ENCODE results near the gene LAMC1. TPM values are rescaled to one million over a fixed set of nuclear protein-coding genes. Genes with fewer than 3 reads are reported as not detected.

Gene LAMC1
- total and polyA plus RNA-seq, 2 donors (not counting 1 experiment from before 2014, with no cell fraction given), result 11.5 to 34.0 TPM

DNA sequence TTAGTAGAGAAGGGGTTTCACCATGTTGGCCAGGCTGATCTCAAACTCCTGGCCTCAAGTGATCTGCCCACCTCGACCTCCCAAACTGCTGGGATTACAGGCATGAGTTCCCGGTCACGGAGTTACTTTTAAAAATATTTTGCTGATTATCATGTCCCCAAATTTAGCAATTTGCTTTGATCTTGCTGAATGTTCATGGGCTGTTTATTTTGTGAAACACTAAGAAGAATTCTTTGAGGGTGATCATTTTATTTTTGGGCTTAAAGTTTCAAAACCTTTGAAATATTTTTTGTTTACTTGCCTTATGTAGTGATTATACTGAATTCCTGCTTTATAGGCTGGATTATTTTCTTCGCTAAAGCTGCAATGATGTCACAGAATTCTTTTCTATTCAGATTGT lies 11.4 kb upstream of the LAMC1 start:
- TF ChIP-seq, protein P1, sequence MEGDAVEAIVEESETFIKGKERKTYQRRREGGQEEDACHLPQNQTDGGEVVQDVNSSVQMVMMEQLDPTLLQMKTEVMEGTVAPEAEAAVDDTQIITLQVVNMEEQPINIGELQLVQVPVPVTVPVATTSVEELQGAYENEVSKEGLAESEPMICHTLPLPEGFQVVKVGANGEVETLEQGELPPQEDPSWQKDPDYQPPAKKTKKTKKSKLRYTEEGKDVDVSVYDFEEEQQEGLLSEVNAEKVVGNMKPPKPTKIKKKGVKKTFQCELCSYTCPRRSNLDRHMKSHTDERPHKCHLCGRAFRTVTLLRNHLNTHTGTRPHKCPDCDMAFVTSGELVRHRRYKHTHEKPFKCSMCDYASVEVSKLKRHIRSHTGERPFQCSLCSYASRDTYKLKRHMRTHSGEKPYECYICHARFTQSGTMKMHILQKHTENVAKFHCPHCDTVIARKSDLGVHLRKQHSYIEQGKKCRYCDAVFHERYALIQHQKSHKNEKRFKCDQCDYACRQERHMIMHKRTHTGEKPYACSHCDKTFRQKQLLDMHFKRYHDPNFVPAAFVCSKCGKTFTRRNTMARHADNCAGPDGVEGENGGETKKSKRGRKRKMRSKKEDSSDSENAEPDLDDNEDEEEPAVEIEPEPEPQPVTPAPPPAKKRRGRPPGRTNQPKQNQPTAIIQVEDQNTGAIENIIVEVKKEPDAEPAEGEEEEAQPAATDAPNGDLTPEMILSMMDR (IDR thresholded peaks at IDR 0.05), result no peak
- TF ChIP-seq EZH2 (IDR thresholded peaks at IDR 0.05; ENCODE audit: borderline replicate concordance, insufficient read depth, low read depth, low read length, poor library complexity, severe bottlenecking), result no peak
- Histone ChIP-seq H3K79me2 (ENCODE audit: control insufficient read depth, insufficient read depth, low read length) (no peaks in the 10 kb centered on the region), H3K36me3 (replicated peaks in 1 of 2; ENCODE audit: control extremely low read depth in 1 of 2, control insufficient read depth in 1 of 2, extremely low read depth in 1 of 2, insufficient read depth in 2 of 2, low read length in 1 of 2) (no peaks in the 10 kb centered on the region), H3K9ac (ENCODE audit: low read length) (no peak overlapping the region), H2AFZ (ENCODE audit: insufficient read depth, low read depth, low read length, poor library complexity, severe bottlenecking) (no peak overlapping the region), H3K9me3 (ENCODE audit: control extremely low read depth in 1 of 3, control insufficient read depth in 2 of 3, insufficient read depth in 1 of 3, low read length in 2 of 3) (peaks cover 0 to 17% (median 4%) of the 10 kb centered on the region in 3 donors), H3K4me3 (ENCODE audit: control extremely low read depth in 1 of 5, extremely low read depth in 1 of 5, insufficient read depth in 1 of 5, low read depth in 2 of 5, low read length in 4 of 5) (no peak overlapping the region), H3K27me3 (replicated peaks in 1 of 4; ENCODE audit: control extremely low read depth in 1 of 4, control insufficient read depth in 3 of 4, insufficient read depth in 4 of 4, low read length in 3 of 4) (peaks cover 0 to 10% (median 2%) of the 10 kb centered on the region in 4 experiments), H3K4me2 (replicated peaks; ENCODE audit: low read depth, low read length, poor library complexity, severe bottlenecking) (no peak overlapping the region), H4K20me1 (ENCODE audit: control insufficient read depth, insufficient read depth, low read length, poor library complexity, severe bottlenecking) (no peaks in the 10 kb centered on the region), H3K4me1 (ENCODE audit: control insufficient read depth in 2 of 2, insufficient read depth in 2 of 2, low read length in 2 of 2) (no peaks in the 10 kb centered on the region), H3K27ac (ENCODE audit: low read length in 2 of 2) (no peak overlapping the region)
- Mint-ChIP-seq H3K4me1 (no peaks in the 10 kb centered on the region), H3K27ac (no peak overlapping the region), H3K27me3 (peaks cover 38% of the 10 kb centered on the region), H3K4me3 (no peak overlapping the region), H3K9me3 (ENCODE audit: insufficient read depth) (peaks cover 4% of the 10 kb centered on the region)
- WGBS (ENCODE audit: insufficient coverage), result no CpG with 5 or more reads among the region's 4 CpGs
- CTCF ChIA-PET, result no interaction called here
- no peak for DNase-seq
- no peak for ATAC-seq (ENCODE audit: low read depth)
- POLR2A ChIA-PET, result no interaction called here
- intact Hi-C loops (cut with micrococcal nuclease), result no loop called here

DNA sequence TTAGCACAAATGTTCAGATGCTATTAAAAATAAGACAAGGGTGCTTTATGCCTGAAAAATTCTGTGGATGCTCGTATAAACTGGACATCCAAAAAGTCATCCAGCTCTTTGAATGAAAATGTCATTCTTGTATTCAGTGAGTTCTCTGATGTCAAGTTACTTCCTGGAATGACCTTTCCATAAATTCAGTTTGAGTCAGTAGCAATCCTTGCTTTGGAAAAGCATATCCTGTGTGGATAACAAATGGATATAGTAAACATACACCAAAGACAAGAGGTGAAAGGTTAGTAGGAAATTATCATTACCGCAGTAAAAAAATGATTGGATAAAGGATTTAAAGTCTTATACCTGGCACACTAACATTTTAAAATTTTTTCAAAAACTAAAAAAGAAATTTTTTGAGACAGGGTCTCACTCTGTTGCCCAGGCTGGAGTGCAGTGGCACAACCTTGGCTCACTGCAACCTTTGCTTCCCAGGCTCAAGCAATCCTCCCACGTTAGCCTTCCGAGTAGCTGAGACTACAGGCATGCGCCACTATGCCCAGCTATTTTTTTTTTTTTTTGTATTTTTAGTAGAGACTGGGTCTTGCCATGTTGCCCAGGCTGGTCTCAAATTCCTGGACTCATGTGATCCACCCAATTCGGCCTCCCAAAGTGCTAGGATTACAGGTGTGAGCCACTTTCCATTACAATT lies 10.8 kb upstream of the LAMC1 start:
- Histone ChIP-seq H3K9ac (ENCODE audit: low read length) (no peak overlapping the region), H3K27ac (ENCODE audit: low read length in 2 of 2) (no peak overlapping the region), H3K4me3 (ENCODE audit: control extremely low read depth in 1 of 5, extremely low read depth in 1 of 5, insufficient read depth in 1 of 5, low read depth in 2 of 5, low read length in 4 of 5) (no peak overlapping the region), H3K36me3 (replicated peaks in 1 of 2; ENCODE audit: control extremely low read depth in 1 of 2, control insufficient read depth in 1 of 2, extremely low read depth in 1 of 2, insufficient read depth in 2 of 2, low read length in 1 of 2) (no peaks in the 10 kb centered on the region), H4K20me1 (ENCODE audit: control insufficient read depth, insufficient read depth, low read length, poor library complexity, severe bottlenecking) (no peaks in the 10 kb centered on the region), H3K4me2 (replicated peaks; ENCODE audit: low read depth, low read length, poor library complexity, severe bottlenecking) (no peak overlapping the region), H3K9me3 (ENCODE audit: control extremely low read depth in 1 of 3, control insufficient read depth in 2 of 3, insufficient read depth in 1 of 3, low read length in 2 of 3) (peaks cover 0 to 17% (median 4%) of the 10 kb centered on the region in 3 donors), H3K4me1 (ENCODE audit: control insufficient read depth in 2 of 2, insufficient read depth in 2 of 2, low read length in 2 of 2) (no peaks in the 10 kb centered on the region), H3K79me2 (ENCODE audit: control insufficient read depth, insufficient read depth, low read length) (no peaks in the 10 kb centered on the region), H3K27me3 (replicated peaks in 1 of 4; ENCODE audit: control extremely low read depth in 1 of 4, control insufficient read depth in 3 of 4, insufficient read depth in 4 of 4, low read length in 3 of 4) (peaks cover 0 to 10% (median 2%) of the 10 kb centered on the region in 4 experiments), H2AFZ (ENCODE audit: insufficient read depth, low read depth, low read length, poor library complexity, severe bottlenecking) (no peak overlapping the region)
- no peak overlapping the region for H3K4me3 Mint-ChIP-seq
- TF ChIP-seq EZH2 (IDR thresholded peaks at IDR 0.05; ENCODE audit: borderline replicate concordance, insufficient read depth, low read depth, low read length, poor library complexity, severe bottlenecking), result no peak
- TF ChIP-seq, protein P1 (IDR thresholded peaks at IDR 0.05), result no peak
- no peaks in the 10 kb centered on the region for H3K4me1 Mint-ChIP-seq
- intact Hi-C loops (cut with micrococcal nuclease), result no loop called here
- DNase-seq, result no peak
- CTCF ChIA-PET, result interaction anchor here (0.8 kb wide), 1 partner anchor 12 kb away, joined by 3 read pairs; no protein-coding TSS in a partner anchor
- POLR2A ChIA-PET, result interaction anchor here (0.6 kb wide), 1 partner anchor 52 kb away, joined by 3 read pairs; no protein-coding TSS in a partner anchor
- WGBS (ENCODE audit: insufficient coverage), result 100% methylated on average over 1 of the region's 6 CpGs
- no peak for ATAC-seq (ENCODE audit: low read depth)
- peaks cover 34% of the 10 kb centered on the region for H3K27me3 Mint-ChIP-seq
- H3K27ac Mint-ChIP-seq, result no peak overlapping the region
- peaks cover 4% of the 10 kb centered on the region for H3K9me3 Mint-ChIP-seq (ENCODE audit: insufficient read depth)

Measured in B cell (primary cell).